Natural killer cell (primary cell): ENCODE data around the gene PORCN. TPM values are rescaled to one million over a fixed set of nuclear protein-coding genes. Genes with fewer than 3 reads are reported as not detected.

Experiments
- ATAC-seq, 3 donors: fragments of 150-1000 bp in 2 of 3; fragments of 200-7000 bp in 1 of 3; cut with Tn5 transposase; 1 replicate in 1 of 3; 2 replicates in 2 of 3; pipeline ENCODE4 v1.10.0; 2021; ENCODE audit warnings: mild to moderate bottlenecking in 2 of 3, moderate library complexity in 2 of 3
- DNase-seq, 2 donors: peaks; one replicate each; pipeline versions ENCODE4 v3.0.0 to v3.0.0-alpha.2; 2013 to 2021; ENCODE audit warnings: mixed read lengths in 1 of 2
- H3K27ac ChIP-seq: one replicate; pipeline ENCODE4 v1.5.1; 2013; ENCODE audit warnings: mild to moderate bottlenecking, low read length
- H3K27me3 ChIP-seq: one replicate; pipeline ENCODE4 v1.6.1; 2013; ENCODE audit warnings: low read length; ENCODE audit not compliant: control insufficient read depth, insufficient read depth
- H3K36me3 ChIP-seq: one replicate; pipeline ENCODE4 v1.6.1; 2013; ENCODE audit warnings: low read length; ENCODE audit not compliant: control insufficient read depth, insufficient read depth
- H3K4me1 ChIP-seq: one replicate; pipeline ENCODE4 v1.6.1; 2013; ENCODE audit warnings: low read length; ENCODE audit not compliant: control insufficient read depth, insufficient read depth
- H3K4me3 ChIP-seq: one replicate; pipeline ENCODE4 v1.5.1; 2013; ENCODE audit warnings: low read length
- H3K9me3 ChIP-seq: one replicate; pipeline ENCODE4 v1.6.1; 2013; ENCODE audit warnings: low read length; ENCODE audit not compliant: control insufficient read depth, insufficient read depth
- H3K27ac Mint-ChIP-seq, 2 donors: one replicate each; pipeline ENCODE4 v1.8.0; 2022; ENCODE audit warnings: mild to moderate bottlenecking in 2 of 2, mixed read lengths in 2 of 2, moderate library complexity in 1 of 2
- H3K27me3 Mint-ChIP-seq, 2 donors: one replicate each; pipeline ENCODE4 v1.8.0; 2022; ENCODE audit warnings: low read depth in 2 of 2, mixed read lengths in 2 of 2
- H3K36me3 Mint-ChIP-seq: one replicate; pipeline ENCODE4 v1.8.0; 2022; ENCODE audit warnings: mixed read lengths
- H3K4me1 Mint-ChIP-seq, 2 donors: one replicate each; pipeline ENCODE4 v1.8.0; 2022; ENCODE audit warnings: mixed read lengths in 2 of 2
- H3K4me3 Mint-ChIP-seq: one replicate; pipeline ENCODE4 v1.8.0; 2022; ENCODE audit warnings: mild to moderate bottlenecking, moderate library complexity, mixed read lengths
- H3K9me3 Mint-ChIP-seq, 2 donors: one replicate each; pipeline ENCODE4 v1.8.0; 2022; ENCODE audit warnings: mixed read lengths in 2 of 2
- WGBS: methylation state at CpG from one replicate; pipeline ENCODE4 v1.1.7; 2013; ENCODE audit warnings: missing lambda C conversion rate; ENCODE audit not compliant: insufficient coverage; 5-methylcytosine and 5-hydroxymethylcytosine counted together
- intact Hi-C: fragments of 100-400 bp; cut with micrococcal nuclease; formaldehyde crosslinking; loops from one replicate; pipeline ENCODE4 v1.14.2; 2022
- total RNA-seq, 4 donors: library from RNA; stranded (reverse); fragments of 120-200 nt in 1 of 4; gene quantifications; one replicate each; pipeline versions ENCODE4 v1.2.3 to v1.2.4, GENCODE V29; 2013 to 2022
- TF ChIP-seq, protein P1 (sequence below): fragments of 200-600 bp; IDR thresholded peaks from one replicate; pipeline ENCODE4 v1.8.0; 2022; ENCODE audit warnings: antibody characterized with exemption

PORCN gene
- total RNA-seq, 3 donors from 2014 or later (not counting 1 experiment from before 2014, with no cell fraction given), result 29.6 to 33.1 (median 31.1) TPM

DNA sequence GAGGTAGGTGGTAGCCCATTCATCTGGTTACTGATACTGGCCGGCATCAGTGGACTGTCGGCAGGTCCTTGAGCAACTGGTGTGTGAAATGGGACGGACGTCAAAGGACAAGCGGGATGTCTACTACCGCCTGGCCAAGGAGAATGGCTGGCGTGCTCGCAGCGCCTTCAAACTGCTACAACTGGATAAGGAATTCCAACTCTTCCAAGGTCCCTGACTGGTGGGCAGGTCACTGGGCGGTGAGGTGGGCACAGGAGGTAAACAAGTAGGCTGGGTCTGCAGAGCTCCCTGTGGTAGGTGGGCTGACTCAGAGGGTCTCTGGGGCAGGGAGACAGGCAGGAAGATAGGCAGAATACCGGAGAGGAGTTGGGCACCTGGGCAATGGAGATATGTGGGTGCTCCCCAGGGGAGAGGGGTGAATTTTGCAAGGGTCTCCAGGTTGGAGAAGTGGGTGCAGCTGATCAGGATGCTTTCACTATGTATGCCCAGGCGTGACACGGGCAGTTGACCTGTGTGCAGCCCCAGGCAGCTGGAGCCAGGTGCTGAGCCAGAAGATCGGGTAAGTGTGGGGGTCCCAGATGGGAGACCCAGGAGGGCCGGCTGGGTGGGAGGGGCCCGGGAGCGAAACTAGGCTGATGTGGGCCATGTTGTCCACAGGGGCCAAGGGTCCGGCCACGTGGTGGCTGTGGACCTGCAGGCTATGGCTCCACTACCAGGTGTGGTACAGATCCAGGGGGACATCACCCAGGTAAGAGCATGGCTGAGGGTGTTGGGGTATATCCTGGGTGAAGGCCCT, 30.6 kb upstream of the PORCN start:
- Mint-ChIP-seq H3K27me3 (no peaks in the 10 kb centered on the region), H3K27ac (peak overlapping the region; percentile 85 to 96), H3K4me1 (peaks cover 14 to 48% of the 10 kb centered on the region in 2 donors), H3K9me3 (no peaks in the 10 kb centered on the region), H3K4me3 (no peak overlapping the region), H3K36me3 (no peaks in the 10 kb centered on the region)
- no peaks in the 10 kb centered on the region for H3K9me3 ChIP-seq
- H3K4me3 ChIP-seq, result no peak overlapping the region
- no peaks in the 10 kb centered on the region for H3K27me3 ChIP-seq
- H3K36me3 ChIP-seq, result peaks cover 12% of the 10 kb centered on the region
- intact Hi-C loops, result loop anchor here (2.0 to 5.0 kb wide), 2 partner anchors 44 to 97 kb away; partner anchors contain the start of genes EBP and RBM3
- peaks cover 18% of the 10 kb centered on the region for H3K4me1 ChIP-seq
- TF ChIP-seq, protein P1, sequence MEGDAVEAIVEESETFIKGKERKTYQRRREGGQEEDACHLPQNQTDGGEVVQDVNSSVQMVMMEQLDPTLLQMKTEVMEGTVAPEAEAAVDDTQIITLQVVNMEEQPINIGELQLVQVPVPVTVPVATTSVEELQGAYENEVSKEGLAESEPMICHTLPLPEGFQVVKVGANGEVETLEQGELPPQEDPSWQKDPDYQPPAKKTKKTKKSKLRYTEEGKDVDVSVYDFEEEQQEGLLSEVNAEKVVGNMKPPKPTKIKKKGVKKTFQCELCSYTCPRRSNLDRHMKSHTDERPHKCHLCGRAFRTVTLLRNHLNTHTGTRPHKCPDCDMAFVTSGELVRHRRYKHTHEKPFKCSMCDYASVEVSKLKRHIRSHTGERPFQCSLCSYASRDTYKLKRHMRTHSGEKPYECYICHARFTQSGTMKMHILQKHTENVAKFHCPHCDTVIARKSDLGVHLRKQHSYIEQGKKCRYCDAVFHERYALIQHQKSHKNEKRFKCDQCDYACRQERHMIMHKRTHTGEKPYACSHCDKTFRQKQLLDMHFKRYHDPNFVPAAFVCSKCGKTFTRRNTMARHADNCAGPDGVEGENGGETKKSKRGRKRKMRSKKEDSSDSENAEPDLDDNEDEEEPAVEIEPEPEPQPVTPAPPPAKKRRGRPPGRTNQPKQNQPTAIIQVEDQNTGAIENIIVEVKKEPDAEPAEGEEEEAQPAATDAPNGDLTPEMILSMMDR, result no peak
- ATAC-seq (no peak), DNase-seq (no peak)
- no peak overlapping the region for H3K27ac ChIP-seq
- WGBS, result 96% methylated on average over 16 of the region's 19 CpGs

DNA sequence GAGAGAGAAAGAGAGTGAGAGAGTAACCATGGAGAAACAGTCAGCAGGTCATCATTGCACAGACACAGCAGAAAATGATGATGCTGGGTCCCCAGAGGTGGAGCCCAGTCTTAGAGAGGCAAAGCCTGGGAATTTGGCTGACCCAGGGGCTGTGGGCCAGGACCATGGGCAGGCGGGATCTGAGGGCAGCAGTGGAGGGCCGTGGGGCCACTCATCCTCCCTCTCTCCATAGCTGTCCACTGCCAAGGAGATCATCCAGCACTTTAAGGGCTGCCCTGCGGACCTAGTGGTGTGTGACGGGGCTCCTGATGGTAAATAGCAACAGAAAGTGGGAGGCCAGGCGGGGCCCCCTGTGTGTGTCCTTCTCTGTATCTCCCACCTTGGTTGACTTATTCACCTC, 30.0 kb upstream of the PORCN start:
- H3K27ac Mint-ChIP-seq, result peak overlapping the region in 1 of 2 donors; percentile 96
- Histone ChIP-seq H3K4me1 (peaks cover 18% of the 10 kb centered on the region), H3K9me3 (no peaks in the 10 kb centered on the region), H3K27me3 (no peaks in the 10 kb centered on the region), H3K4me3 (no peak overlapping the region), H3K27ac (no peak overlapping the region), H3K36me3 (peaks cover 14% of the 10 kb centered on the region)
- no peak for ATAC-seq
- WGBS, result 100% methylated on average over 3 of the region's 5 CpGs
- no peaks in the 10 kb centered on the region for H3K36me3 Mint-ChIP-seq
- H3K4me3 Mint-ChIP-seq, result no peak overlapping the region
- H3K9me3 Mint-ChIP-seq, result no peaks in the 10 kb centered on the region
- TF ChIP-seq, protein P1, result no peak
- no peaks in the 10 kb centered on the region for H3K27me3 Mint-ChIP-seq
- intact Hi-C loops, result loop anchor here (5.0 kb wide), 1 partner anchor 43 kb away; the partner anchor contains the start of gene EBP
- peaks cover 14 to 48% of the 10 kb centered on the region in 2 donors for H3K4me1 Mint-ChIP-seq
- DNase-seq, result no peak

DNA sequence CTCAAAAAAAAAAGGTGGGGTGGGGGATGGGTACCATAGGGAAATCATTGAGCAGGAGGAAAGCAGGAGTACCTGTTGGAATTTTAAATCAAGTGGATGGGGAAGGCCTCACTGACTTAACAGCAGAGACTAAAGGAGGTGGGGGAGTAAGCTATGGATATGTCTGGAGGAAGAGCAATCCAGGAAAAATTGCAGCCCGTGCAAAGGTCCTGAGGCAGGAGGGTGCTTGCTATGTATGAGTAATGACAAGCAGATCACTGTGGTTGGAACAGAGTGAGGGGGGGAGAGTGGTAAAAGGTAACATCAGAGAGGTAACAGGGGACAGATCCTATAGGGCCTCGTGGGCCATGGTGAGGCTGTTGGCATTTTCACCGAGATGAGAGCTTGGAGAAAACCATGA, 28.6 kb upstream of the PORCN start:
- Histone ChIP-seq H3K9me3 (no peaks in the 10 kb centered on the region), H3K36me3 (peaks cover 14% of the 10 kb centered on the region), H3K4me1 (peaks cover 18% of the 10 kb centered on the region), H3K27me3 (no peaks in the 10 kb centered on the region), H3K4me3 (no peak overlapping the region), H3K27ac (no peak overlapping the region)
- intact Hi-C loops, result no loop called here
- H3K27me3 Mint-ChIP-seq, result no peaks in the 10 kb centered on the region
- H3K36me3 Mint-ChIP-seq, result no peaks in the 10 kb centered on the region
- H3K4me3 Mint-ChIP-seq, result no peak overlapping the region
- 89% methylated on average over 3 of the region's 3 CpGs for WGBS
- DNase-seq, result no peak
- ATAC-seq, result no peak
- TF ChIP-seq, protein P1, result no peak
- H3K4me1 Mint-ChIP-seq, result peaks cover 14 to 45% of the 10 kb centered on the region in 2 donors
- no peaks in the 10 kb centered on the region for H3K9me3 Mint-ChIP-seq
- H3K27ac Mint-ChIP-seq, result peak overlapping the region; percentile 10 to 73
